GM20431 (cell line): ENCODE data around the gene MTFR1L.

Source experiments
- in situ Hi-C: fragments of 300-500 bp; cut with MseI, MboI; formaldehyde crosslinking; loops from one replicate; pipeline ENCODE4 v1.15.0; 2020; ENCODE audit warnings: low sequenced_read_pairs; ENCODE audit not compliant: unreplicated experiment

MTFR1L gene

GRCh38 chr1:25854554-25854953 lies 34.8 kb downstream of the MTFR1L start:
- in situ Hi-C loops, result no loop called here

DNA sequence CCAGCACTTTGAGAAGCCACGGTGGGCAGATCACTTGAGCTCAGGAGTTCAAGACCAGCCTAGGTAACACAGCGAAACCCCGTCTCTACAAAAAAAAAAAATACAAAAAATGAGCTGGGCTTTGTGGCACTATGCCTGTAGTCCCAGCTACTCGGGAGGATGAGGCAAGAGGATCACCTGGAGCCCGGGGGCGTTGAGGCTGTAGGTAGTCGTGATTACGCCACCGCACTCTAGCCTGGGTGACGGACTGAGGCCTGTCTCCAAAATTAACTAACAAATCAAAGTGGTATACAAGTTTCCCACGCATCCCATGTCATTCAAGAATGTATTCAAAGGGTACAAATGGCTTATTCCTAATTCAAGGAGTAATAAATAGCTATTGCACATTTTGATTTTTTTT lies 37.1 kb downstream of the MTFR1L start:
- in situ Hi-C loops, result no loop called here

GRCh38 chr1:25858494-25858893 lies 38.7 kb downstream of the MTFR1L start:
- in situ Hi-C loops, result no loop called here

- in situ Hi-C loops, result no loop called here
These were observed 39.4 kb downstream of the MTFR1L start, which contains the start of gene AUNIP for GRCh38 chr1:25858906-25859789. TSS of gene AUNIP (minus strand) at chr1:25859457. CDS start at chr1:25859357, 100 bp downstream.

- in situ Hi-C loops, result no loop called here
These were observed 41.8 kb downstream of the MTFR1L start for GRCh38 chr1:25861316-25862286.

GRCh38 chr1:25862785-25863485 lies 43.2 kb downstream of the MTFR1L start:
- in situ Hi-C loops, result no loop called here

GRCh38 chr1:25863486-25864262 lies 43.9 kb downstream of the MTFR1L start:
- in situ Hi-C loops, result no loop called here

- in situ Hi-C loops, result no loop called here
These were observed 44.7 kb downstream of the MTFR1L start for GRCh38 chr1:25864434-25864833.

GRCh38 chr1:25866288-25866687 lies 46.5 kb downstream of the MTFR1L start:
- in situ Hi-C loops, result no loop called here

DNA sequence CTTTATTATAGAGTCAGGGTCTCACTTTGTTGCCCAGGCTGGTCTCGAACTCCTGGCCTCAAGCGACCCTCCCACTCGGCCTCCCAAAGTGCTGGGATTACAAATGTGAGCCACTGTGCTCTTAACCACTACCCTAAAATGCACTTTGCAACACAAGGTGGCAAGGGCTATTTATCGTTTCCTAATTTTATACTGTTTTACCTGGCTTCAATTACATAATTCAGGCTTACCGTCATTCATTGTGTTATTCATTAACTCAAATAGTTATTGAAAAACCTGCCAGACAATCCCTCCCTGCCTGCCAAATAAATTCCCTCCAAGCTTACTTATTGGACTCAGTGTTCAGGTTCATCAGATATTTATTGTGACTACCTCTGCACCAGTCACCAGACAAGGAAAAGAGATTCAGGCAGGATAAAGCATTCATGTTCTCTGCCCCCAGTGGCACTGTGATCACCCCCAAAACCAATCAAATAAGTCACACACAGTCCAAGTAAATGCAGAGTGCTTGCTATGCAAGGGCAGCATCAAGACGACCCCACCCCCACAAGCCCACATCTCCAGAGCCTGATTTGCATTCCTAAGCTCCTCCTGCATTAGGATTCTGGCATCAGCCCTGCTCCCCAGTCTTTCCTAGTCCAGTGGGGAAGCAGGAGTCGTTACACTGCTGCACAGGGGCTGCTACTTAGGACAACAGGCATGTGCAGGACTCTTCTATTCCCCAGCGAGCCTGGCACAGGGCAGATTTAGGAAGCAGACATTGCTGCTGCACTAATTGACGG lies 47.6 kb downstream of the MTFR1L start:
- in situ Hi-C loops, result no loop called here

- in situ Hi-C loops, result no loop called here
These were observed 50.3 kb downstream of the MTFR1L start for GRCh38 chr1:25869909-25870606.

DNA sequence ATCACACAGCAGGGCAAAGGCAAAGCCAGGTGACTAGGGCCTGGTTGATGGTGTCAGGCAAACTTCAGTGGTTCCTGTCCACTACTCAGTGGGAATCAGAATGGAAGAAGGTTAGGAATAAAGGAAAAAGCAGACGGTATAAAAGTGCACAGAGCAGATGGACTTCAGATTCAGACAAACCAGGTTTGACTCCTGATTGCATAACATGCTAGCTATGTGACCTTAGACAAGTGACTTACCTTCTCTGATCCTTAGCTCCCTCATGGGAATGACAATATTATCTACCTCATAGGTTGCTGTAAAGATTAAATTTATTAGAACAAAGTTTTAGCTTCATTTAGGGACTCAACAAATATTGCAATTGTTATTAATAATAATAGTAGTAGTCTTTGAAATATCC lies 50.9 kb downstream of the MTFR1L start:
- in situ Hi-C loops, result no loop called here

- in situ Hi-C loops, result no loop called here
These were observed 51.4 kb downstream of the MTFR1L start for GRCh38 chr1:25871086-25871703.

DNA sequence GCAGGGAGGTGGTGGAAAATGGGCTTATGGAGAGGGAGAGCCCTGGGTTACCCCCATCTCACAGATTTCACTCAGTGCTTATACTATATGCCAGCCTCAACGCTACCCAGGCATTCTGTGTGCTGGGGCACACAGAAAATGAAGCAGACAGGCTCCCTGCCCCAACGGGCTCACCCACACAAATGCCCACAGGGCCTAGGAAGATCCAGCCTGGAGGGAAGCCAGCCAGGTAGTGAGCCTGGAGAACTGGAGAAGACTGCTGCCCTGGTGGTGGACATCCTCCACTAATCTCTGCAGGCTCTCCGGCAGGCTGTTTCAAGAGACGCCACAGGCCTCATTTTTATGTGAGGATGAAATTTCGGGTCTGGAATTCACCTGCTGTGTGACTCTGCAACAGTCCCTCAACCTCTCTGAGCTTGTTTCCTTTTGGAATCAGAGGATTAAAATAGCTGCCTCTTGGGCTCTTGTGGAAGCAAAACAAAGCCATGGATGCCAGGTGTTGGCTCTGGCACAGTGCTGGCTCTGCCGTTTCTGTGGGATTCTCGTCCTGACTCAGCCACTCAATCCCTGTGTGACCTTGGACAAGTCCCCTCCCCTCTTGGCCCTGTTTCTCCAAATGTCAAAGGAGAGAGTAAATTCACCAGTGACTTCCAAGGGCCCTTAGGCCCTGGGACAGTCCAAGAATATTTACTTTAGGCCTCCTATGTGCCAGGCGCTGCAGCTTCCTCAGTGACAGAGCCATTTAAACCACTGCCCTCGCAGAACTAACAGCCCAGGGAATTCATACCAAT lies 52.1 kb downstream of the MTFR1L start:
- in situ Hi-C loops, result no loop called here

DNA sequence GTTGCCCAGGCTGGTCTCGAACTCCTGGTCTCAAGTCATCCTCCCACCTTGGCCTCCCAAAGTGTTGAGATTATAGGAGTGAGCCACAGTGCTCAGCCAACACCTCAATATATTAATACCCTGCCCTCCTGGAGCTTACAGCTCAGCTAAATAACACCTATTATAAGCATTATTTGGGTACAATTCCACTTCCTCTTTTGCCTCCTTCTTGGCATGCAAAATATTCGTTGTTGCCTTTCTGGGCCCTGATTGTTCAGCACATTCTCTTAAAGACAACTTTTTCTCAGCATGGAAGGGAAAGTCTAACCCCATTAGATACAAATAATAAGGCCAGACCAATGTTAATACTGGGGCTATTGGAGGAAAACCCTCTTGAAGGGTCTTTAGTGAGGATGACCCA lies 53.0 kb downstream of the MTFR1L start:
- in situ Hi-C loops, result no loop called here

GRCh38 chr1:25873120-25873519 lies 53.4 kb downstream of the MTFR1L start:
- in situ Hi-C loops, result no loop called here

DNA sequence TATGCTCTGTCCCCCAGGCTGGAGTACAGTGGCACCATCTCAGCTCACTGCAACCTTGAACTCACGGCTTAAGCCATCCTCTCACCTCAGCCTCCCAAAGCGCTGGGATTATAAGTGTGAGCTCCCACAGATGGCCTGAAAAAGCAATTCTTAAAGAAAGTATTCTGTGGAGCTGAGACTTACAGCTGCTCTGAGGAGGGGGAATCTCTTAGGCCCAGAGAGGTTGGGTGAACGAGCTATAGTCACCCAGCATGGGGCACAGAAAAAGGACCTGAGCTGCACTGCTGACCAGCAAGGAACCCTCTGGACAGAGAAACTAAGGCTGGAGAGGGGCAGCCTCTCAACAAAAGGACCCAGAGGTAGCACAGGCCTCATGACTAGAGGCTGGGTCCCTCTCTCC lies 54.5 kb downstream of the MTFR1L start:
- in situ Hi-C loops, result no loop called here
